Ectodermal cell (in vitro differentiated cells): ENCODE data around the gene TMCC2.
"Not testable (repeated sequence)": the region's sequence is repeated elsewhere in the genome, so short reads cannot be mapped to it uniquely, and the experiment has no call there.

ENCODE experiments used
- H3K27ac ChIP-seq: 2 replicates; pipeline ENCODE4 v1.7.0; 2013; ENCODE audit warnings: mild to moderate bottlenecking, low read depth, low read length; ENCODE audit not compliant: insufficient read depth, poor library complexity, severe bottlenecking
- H3K27me3 ChIP-seq: 2 replicates; pipeline ENCODE4 v1.7.0; 2013; ENCODE audit warnings: mild to moderate bottlenecking, low read length; ENCODE audit not compliant: insufficient read depth, control insufficient read depth, poor library complexity, severe bottlenecking
- H3K36me3 ChIP-seq: one replicate; pipeline ENCODE4 v1.7.0; 2013; ENCODE audit warnings: low read length; ENCODE audit not compliant: control insufficient read depth, insufficient read depth
- H3K4me1 ChIP-seq: one replicate; pipeline ENCODE4 v1.7.0; 2013; ENCODE audit warnings: low read length; ENCODE audit not compliant: control insufficient read depth, insufficient read depth
- H3K4me3 ChIP-seq: 2 replicates; pipeline ENCODE4 v1.7.0; 2013; ENCODE audit warnings: low read depth, low read length, control low read depth; ENCODE audit not compliant: insufficient read depth
- H3K9me3 ChIP-seq: 2 replicates; pipeline ENCODE4 v1.7.0; 2013; ENCODE audit warnings: mild to moderate bottlenecking, low read length, moderate library complexity; ENCODE audit not compliant: control insufficient read depth
- WGBS, 2 experiments: methylation state at CpG; one replicate each; pipeline ENCODE4 v1.1.7; 2013; ENCODE audit warnings: missing lambda C conversion rate in 2 of 2; 5-methylcytosine and 5-hydroxymethylcytosine counted together

The TMCC2 gene

DNA sequence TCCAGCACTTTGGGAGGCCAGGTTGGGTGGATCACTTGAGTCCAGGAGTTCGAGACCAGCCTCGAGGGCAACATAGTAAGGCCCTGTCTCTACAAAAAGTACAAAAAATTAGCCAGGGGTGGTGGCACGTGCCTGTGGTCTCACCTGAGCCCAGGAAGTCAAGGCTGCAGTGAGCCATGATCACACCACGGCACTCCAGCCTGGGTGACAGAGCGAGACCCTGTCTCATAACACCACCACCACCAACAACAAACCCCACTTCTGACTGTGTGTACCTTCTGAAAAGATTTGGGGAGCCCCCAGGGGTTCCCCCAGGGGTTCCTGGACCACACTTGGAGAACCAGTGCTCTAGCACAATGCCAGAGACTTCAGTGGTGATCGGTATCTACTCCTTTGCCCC lies 63.9 kb downstream of the TMCC2 start:
- Histone ChIP-seq H3K27me3 (no peaks in the 10 kb centered on the region), H3K9me3 (no peaks in the 10 kb centered on the region), H3K36me3 (no peaks in the 10 kb centered on the region), H3K4me1 (peaks cover 49% of the 10 kb centered on the region), H3K4me3 (no peak overlapping the region), H3K27ac (no peak overlapping the region)
- whole genome bisulfite sequencing, 2 experiments, result 92 to 96% methylated on average over 6 of the region's 6 CpGs

GRCh38 chr1:205293350-205294074 lies 65.8 kb downstream of the TMCC2 start:
- H3K36me3 ChIP-seq, result no peaks in the 10 kb centered on the region
- peak overlapping the region; percentile 19 for H3K4me3 ChIP-seq
- peaks cover 44% of the 10 kb centered on the region for H3K4me1 ChIP-seq
- H3K27me3 ChIP-seq, result no peaks in the 10 kb centered on the region
- WGBS, 2 experiments, result 89 to 92% methylated on average over 10 of the region's 10 CpGs
- H3K9me3 ChIP-seq, result no peaks in the 10 kb centered on the region
- peak overlapping the region; percentile 92 for H3K27ac ChIP-seq

DNA sequence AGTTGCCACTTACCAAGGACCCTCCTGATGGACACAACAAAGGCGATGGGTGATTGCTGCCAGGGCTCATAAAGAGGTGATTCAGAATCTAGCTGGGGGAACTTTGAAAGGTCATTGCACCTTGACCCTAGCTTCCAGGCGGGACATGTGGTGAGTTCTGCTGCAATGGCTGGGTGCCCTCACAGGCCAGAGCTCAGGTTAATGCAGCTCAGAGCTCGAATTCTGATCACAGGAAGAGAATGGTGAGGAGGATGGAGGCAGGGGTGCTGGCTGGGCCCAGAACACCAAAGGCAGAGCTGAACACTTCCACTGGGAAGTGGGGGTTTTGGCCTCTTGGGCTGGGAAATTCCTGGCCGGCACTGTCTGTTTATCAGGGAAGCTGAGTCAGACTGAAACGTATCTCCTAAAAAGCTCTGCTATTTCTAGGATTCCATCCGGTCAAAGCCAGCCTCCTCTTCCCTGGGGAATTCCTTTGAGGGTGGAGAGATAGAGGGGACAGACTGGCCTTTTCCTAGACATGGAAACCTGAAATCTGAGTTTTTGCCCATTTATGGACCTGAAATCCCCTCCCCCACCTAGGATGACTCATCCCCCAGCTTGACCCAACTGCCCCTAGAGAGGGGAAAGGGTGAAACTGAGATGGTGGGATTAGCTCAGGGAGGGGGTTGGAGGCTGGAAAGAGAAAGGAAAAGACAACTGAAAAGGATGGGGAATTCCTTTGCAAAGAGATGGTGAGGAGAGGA lies 66.6 kb downstream of the TMCC2 start:
- Histone ChIP-seq H3K9me3 (no peaks in the 10 kb centered on the region), H3K4me3 (peak overlapping the region; percentile 19), H3K27me3 (no peaks in the 10 kb centered on the region), H3K4me1 (peaks cover 51% of the 10 kb centered on the region), H3K36me3 (no peaks in the 10 kb centered on the region), H3K27ac (peak overlapping the region; percentile 92)
- 35 to 39% methylated on average over 6 of the region's 6 CpGs for WGBS, 2 experiments

GRCh38 chr1:205294934-205295333 lies 67.2 kb downstream of the TMCC2 start:
- H3K9me3 ChIP-seq, result no peaks in the 10 kb centered on the region
- peaks cover 55% of the 10 kb centered on the region for H3K4me1 ChIP-seq
- H3K27ac ChIP-seq, result peak overlapping the region; percentile 92
- 38 to 40% methylated on average over 5 of the region's 5 CpGs for WGBS, 2 experiments
- no peak overlapping the region for H3K4me3 ChIP-seq
- H3K27me3 ChIP-seq, result no peaks in the 10 kb centered on the region
- no peaks in the 10 kb centered on the region for H3K36me3 ChIP-seq

DNA sequence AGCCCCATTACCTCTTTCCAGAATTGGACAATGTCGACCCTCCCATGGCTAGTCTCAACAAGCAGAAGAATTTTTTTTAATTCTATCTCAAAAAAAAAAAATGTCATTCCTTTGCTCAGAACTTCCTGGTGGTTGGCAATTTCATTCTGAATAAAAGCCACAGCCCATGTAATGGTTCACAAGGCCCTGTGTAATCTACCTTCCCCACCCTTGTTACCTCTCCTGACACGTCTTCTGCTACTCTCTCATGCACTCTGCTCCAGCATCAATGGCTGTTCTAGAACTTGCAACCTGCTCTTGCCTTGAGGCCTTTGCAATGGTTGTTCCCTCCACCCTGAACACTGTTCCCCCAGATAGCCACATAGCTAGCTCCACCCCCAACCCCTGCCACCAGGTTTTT lies 68.4 kb downstream of the TMCC2 start:
- no peak overlapping the region for H3K27ac ChIP-seq
- WGBS, 2 experiments, result 90 to 93% methylated on average over 2 of the region's 2 CpGs

DNA sequence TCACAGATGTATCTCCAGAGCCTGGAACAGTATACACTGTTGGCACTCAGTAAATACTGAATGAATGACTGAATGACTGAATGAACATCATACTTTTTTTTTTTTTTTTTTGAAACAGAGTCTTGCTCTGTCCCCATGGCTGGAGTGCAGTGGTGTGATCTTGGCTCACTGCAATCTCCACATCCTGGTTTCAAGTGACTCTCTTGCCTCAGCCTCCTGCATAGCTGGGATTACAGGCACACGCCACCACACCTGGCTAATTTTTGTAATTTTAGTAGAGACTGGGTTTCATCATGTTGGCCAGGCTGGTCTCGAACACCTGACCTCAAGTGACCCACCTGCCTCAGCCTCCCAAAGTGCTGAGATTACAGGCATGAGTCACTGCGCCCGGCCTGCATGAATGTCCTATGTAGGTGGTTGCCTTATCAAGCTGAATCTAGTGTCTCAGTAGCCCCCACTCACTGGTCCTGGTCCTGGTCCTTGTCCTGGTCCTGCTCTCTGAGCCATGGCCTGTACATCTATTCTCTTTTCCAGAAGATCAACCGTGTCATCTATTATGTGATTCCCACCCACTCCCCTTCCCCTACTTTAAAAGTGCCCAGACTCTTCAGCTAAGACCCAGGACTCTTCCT lies 69.9 kb downstream of the TMCC2 start:
- not testable (repeated sequence) for H3K4me3 ChIP-seq
- WGBS, 2 experiments, result 88 to 92% methylated on average over 5 of the region's 5 CpGs
- peaks cover 79% of the 10 kb centered on the region for H3K4me1 ChIP-seq

More for the DNA sequence above, 68.4 kb downstream of the TMCC2 start:
- Histone ChIP-seq H3K4me3 (no peak overlapping the region), H3K27me3 (no peaks in the 10 kb centered on the region), H3K36me3 (no peaks in the 10 kb centered on the region), H3K9me3 (no peaks in the 10 kb centered on the region), H3K4me1 (peaks cover 67% of the 10 kb centered on the region)

DNA sequence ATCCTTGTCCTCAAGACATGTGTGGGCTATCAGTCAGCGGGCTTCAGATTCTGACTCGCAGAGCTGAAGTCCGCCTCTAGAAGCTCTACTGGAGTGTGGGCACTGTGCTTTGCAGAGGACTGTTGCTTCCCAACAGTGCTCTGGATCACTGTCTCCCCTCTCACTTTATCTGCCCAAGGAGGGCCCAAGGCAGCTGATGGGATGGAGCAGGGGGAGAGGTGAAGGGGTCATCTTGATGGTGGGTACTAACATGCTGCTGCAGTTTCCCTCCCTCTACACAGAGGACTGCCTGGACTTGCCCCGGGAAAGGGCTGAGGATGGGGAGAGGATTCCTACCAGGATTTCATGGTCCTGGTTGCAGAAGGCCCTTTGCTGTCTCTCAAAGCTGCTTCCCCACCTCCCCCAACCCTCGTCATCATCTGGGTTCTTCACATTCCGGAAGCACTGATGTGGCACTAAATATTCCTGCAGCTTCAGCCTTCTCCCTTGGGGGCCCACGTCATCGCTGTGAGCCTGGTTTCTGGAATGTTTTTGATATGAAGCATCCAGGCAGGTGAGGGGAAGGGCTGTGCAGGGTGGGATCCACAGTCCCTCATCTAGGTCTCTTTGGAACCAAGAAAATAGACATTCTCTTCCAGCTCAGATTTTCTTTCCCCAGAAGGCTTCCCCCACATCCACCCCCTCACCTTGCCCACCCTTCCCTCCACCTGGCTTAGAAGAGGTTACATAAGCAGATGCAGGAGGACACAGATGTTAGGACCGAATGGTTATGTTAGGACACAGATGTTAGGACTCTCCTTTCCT lies 70.6 kb downstream of the TMCC2 start:
- peaks cover 82% of the 10 kb centered on the region for H3K4me1 ChIP-seq
- peaks cover 6% of the 10 kb centered on the region for H3K36me3 ChIP-seq
- H3K4me3 ChIP-seq, result no peak overlapping the region
- H3K9me3 ChIP-seq, result no peaks in the 10 kb centered on the region
- WGBS, 2 experiments, result 58 to 59% methylated on average over 9 of the region's 9 CpGs
- H3K27ac ChIP-seq, result peak overlapping the region; percentile 93
- no peaks in the 10 kb centered on the region for H3K27me3 ChIP-seq

More for the DNA sequence above, 69.9 kb downstream of the TMCC2 start:
- not testable (repeated sequence) for H3K9me3 ChIP-seq, H3K27me3 ChIP-seq, H3K36me3 ChIP-seq
- peak overlapping the region; percentile 93 for H3K27ac ChIP-seq

GRCh38 chr1:205300149-205300548 lies 72.4 kb downstream of the TMCC2 start:
- WGBS, 2 experiments, result 83% methylated on average over 9 of the region's 9 CpGs
- H3K4me1 ChIP-seq, result peaks cover 77% of the 10 kb centered on the region

DNA sequence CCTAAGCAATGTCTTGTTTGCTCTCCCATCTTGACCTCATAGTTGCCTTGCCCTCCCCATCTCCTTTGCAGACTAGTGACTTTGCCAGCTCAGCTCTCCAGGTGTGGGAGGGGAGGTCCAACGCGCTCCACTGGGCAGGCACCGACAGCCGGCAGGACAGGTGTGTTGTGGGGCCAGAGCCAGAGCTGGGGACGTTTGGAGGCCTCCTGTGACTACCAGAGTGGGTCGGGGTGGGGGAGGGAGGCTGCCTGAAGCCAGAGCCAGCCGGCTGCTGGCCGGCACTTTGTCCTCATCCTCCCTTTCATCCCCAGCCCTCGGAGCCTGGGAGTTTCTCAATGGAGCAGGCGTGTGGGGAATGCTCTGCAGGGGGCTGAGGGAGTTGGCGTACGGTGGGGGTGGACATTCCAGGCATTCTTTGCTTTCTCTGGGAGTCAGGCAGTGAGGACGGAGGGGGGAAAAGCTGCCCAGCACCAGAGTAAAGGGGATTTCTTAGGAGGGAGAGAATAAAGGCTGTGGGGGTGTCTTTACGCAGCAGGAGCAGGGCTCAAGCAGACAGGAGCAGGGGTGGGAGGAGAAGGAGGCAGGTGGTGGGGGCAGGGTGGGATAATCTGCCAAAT lies 73.6 kb downstream of the TMCC2 start:
- no peaks in the 10 kb centered on the region for H3K27me3 ChIP-seq
- no peaks in the 10 kb centered on the region for H3K9me3 ChIP-seq
- H3K4me1 ChIP-seq, result peaks cover 71% of the 10 kb centered on the region
- no peak overlapping the region for H3K4me3 ChIP-seq
- peaks cover 34% of the 10 kb centered on the region for H3K36me3 ChIP-seq
- peak overlapping the region; percentile 99 for H3K27ac ChIP-seq
- WGBS, 2 experiments, result 0 to 1% methylated on average over 14 of the region's 14 CpGs

More at GRCh38 chr1:205300149-205300548, 72.4 kb downstream of the TMCC2 start:
- Histone ChIP-seq H3K27me3 (no peaks in the 10 kb centered on the region), H3K4me3 (no peak overlapping the region), H3K36me3 (peaks cover 23% of the 10 kb centered on the region), H3K27ac (peak overlapping the region; percentile 99), H3K9me3 (no peaks in the 10 kb centered on the region)
